Inflammatory macrophage treated with lipopolysaccharide for 4 hours (primary cell): ENCODE data around the gene MAGEA2B.
"Not testable (repeated sequence)": the region's sequence is repeated elsewhere in the genome, so short reads cannot be mapped to it uniquely, and the experiment has no call there.

ENCODE experiments used
- DNase-seq: peaks from one replicate; pipeline ENCODE4 v3.0.0-alpha.2; 2020

The MAGEA2B gene

DNA sequence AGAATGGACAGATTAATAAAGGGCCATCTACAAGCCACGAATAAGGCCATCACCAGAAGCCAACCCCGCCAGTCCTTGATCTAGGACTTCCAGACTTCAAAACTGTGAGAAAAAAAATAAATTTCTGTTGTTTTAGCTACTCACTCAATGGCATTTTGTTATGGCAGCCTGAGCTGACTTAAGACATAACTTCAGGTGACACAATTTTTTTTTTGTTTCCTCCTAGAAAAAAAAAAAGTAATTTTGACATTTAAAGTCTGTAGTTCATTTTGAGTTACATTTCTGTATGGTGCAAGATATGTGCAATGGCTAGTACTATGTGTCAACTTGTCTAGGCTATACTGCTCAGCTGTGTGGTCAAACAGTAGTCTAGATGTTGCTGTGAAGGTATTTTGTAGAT is 44.5 kb downstream of the MAGEA2B start, which contains the start of gene CSAG3:
CSAG3 (plus strand) TSS at position 301 of the 400 bp plus-strand sequence.
- DNase-seq, result not testable (repeated sequence)

- DNase-seq, result not testable (repeated sequence)
Measured at GRCh38 chrX:152759544-152759943, 45.1 kb downstream of the MAGEA2B start.

DNA sequence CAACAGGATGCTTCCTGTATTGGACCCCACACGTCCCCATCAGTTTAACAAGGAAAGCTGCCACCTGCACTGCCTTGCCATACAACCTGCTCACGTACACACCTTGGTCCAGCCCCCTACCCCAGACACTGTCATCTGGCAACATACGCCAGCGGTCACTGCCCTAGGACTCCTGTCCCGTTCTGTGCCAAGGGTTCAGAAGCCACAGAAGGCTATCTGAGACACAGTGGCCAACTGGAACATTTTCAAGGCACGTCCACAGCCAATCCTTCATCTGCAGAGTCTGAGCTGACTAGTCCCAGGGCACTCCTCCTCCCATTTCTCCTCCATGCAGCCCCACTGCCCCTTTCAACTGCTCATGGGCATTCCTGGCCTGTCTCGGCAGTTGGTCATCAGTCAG is 47.2 kb downstream of the MAGEA2B start:
- not testable (repeated sequence) for DNase-seq

DNA sequence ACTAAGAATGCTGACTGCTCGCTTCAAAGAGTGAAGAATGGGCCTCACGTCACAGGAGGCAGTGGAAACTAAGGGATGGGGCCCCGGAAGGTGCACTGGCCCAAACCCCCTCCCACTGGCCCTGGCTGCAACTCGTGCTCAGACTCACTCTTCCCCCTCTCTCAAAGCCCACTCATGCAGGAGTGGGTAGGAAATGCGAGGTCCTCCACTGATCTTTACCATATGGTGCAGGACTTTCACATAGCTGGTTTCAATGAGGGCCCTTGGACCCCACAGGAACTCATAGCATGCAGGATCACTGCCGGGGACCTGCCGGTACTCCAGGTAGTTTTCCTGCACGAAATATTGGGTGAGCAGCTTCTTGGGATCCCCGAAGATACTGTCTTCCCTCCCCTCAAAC is 52.1 kb downstream of the MAGEA2B start:
- DNase-seq, result not testable (repeated sequence)
